HG03558 (cell line): ENCODE data around the gene CDC40.
A peak's percentile ranks its signal among the peaks of the same experiment; 100 is the strongest.
"Not testable (repeated sequence)": the region's sequence is repeated elsewhere in the genome, so short reads cannot be mapped to it uniquely, and the experiment has no call there.

Experiments used
- ATAC-seq: cut with Tn5 transposase; IDR thresholded peaks from one replicate; pipeline ENCODE4 v1.9.1; 2021; ENCODE audit warnings: moderate number of reproducible peaks; ENCODE audit not compliant: unreplicated experiment; ENCODE audit errors: extremely low read depth

The CDC40 gene

DNA sequence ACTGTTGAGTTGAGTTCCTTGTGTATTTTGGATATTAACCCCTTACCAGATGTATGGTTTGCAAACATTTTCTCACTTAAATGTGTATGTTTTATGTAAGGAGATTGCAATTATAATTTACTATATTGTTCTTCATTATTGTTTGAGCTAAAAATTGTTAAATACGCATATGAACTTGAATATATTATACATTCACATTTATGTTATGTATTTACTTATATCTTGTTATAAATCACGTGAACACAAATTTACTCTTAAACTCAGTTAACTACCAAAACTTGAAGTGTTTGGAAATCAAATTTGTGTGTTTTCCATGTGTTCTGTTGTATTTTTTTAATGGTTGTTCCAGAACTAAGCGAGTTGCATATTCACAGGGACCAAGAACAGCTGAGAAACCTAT lies 18.3 kb downstream of the CDC40 start:
- no peak for ATAC-seq

DNA sequence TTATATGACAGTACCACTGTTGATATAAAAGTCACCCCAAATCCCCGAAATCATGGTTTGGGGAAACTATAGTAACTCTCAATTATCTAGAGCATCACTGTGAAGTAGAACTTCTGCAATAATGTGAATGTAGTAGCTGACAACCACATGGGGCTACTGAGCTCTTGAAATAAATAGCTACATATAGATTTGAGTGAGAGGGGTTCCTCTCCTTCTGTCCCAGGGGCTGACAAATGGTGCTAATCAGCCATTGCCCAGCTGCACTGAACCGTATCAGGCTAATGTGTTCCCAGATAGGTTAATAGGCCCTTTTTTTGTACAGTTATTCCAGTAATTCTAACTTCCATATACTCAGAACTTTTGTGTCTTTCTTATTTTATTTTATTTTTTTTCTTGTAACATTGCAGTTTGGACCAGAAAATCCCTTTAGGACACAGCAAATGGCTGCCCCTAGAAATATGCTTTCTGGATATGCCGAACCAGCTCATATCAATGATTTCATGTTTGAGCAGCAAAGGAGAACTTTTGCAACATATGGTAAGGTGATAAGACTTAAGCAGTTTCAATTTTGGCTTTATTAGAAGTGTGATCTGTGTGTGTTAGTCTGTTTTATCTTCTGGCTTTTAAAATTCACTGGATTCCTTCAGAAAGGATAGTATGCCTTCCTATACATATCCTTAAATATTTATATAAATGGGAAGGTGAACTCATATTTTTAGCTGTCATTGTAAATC lies 21.1 kb downstream of the CDC40 start:
- ATAC-seq, result no peak

DNA sequence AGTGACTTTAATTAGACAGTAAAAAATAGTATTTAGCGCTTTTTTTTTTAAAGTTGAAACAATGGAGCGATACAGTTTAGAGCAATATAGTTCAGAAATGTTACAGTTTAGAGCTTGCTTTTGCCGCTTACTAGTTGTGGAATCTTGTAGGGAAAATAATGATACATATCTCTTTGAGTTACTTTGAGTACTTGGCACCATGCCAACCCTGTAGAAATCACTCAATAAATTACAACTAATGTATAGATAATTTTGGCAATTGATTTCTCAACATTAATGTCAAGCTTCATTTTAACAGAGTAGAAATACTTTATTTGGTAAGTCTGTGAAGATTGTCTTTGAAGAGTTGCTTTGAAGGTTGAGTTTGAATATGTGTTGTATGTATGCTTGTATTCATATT lies 27.4 kb downstream of the CDC40 start:
- ATAC-seq, result no peak

DNA sequence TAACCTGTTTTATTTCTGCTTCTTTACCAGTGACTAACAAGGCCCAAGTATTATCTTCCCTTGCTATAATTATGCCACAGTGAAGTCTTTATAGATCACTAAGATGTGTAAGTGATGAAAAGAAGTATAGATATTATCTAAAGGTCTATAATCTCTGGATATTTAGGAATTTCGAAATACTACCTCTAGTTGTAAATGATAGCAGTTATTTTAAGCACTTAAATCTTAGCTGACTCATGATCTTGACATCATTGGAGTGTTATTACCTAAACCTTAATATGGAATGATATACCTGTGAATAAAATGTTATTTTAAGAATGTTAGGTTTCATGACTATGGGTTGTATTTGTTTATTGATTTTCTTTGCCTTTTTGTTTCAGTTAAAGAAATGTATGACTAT lies 31.5 kb downstream of the CDC40 start:
- ATAC-seq, result no peak

DNA sequence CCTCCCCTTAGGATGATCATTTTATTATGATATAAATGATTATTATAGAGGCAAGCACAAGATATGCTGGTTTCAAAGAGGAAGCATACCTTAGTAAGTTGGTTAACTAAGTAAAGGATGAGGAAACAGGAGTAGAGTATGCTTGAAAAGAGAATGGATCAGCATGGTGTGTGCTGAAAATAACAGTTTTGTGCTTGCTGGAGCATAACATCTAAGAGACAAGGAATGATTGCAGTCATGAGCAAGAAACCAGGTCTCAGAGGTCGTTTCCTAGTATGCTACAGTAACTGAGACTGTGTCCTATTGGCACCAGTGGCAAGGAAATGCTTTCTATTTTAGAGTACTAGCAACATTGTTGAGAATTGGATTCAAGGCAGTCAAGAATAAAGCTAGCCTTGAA lies 34.1 kb downstream of the CDC40 start:
- ATAC-seq, result no peak

DNA sequence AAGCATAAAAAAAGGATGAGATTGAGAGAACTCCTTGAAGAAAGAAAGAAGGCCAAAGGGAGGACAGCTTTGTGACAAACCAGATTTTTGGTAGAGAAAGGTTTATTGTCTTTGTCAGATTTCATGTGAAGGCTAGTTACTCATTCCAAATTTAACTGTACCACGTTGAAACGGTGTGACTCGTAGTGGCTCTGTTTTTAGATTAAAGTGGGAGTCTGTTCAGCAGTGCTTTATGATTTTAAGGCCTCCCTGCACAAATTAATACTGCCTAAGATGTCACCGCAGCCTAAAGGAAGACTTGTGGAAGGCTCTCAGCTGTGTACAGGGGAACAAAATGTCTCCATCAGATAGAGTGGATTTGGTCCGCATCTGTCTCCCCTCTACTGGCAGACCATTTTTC lies 35.9 kb downstream of the CDC40 start:
- no peak for ATAC-seq

DNA sequence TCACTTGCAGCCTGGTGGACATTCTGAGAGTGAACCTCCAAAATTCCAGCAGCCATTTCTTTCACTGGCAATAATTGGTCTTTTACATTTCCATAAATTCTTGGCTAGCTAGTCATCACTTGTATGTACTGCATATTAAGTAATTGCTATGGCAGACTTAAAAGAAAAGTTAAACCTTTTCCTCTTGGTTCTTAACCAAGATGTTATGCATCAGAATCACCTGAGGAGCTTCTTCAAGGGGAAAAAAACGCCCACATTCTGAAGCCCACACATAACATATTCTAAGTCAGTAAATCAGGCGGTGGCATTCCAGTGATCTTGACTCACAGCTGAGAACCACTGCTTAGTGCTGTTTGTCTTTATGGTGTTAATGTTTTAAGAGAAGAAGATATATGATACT lies 37.0 kb downstream of the CDC40 start:
- no peak for ATAC-seq

DNA sequence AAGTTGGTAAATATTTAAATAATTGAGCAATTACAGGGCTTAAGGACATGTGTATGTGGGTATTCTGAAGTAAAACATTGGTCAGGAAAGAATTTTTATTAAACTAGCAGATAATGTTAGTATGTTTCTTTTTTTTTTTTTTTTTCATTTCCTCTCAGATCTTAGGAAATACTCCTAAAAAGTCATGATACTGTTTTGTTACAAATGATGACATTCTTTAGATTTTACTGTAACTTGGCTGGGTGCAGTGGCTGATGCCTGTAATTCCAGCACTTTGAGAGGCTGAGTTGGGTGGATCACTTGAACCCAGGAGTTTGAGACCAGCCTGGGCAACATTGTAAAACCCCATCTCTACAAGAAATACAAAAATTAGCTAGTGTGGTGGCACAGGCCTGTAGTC lies 41.5 kb downstream of the CDC40 start:
- no peak for ATAC-seq

DNA sequence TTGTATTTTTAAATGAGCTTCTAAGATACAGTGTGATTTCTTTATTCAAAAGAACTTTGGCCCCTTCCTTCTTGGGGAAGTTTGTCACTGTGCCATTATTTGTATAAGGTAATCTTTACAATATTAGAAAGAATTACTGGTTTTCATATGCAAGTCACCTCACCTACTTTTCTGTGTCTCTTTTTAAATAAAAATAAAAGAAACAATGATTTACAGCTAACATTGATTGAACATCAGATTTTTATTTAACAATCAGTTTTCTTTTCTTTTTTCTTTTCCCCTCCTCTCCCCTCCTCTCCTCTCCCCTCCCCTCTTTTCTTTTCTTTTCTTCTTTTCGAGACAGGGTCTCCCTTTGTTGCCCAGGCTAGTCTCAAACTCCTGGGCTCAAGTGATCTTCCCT lies 46.0 kb downstream of the CDC40 start:
- ATAC-seq, result no peak

DNA sequence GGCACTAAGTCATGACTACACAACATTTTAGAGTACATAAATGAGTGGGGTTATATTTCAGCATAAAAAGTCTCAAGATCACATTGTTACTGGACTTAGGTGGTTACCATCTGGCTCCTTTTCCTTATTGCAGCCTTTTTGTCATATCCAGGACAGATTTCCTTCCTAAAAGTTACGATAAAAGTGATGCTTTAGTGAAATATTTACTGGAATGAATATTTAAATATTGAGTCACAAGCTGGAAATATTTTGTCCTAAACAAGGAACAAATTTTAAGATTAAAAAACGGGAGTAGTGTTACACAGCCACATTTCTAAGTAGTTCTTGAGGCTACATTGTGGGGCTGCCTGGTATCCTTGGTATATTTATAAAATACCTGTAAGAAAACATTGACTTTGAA lies 52.2 kb downstream of the CDC40 start:
- no peak for ATAC-seq

DNA sequence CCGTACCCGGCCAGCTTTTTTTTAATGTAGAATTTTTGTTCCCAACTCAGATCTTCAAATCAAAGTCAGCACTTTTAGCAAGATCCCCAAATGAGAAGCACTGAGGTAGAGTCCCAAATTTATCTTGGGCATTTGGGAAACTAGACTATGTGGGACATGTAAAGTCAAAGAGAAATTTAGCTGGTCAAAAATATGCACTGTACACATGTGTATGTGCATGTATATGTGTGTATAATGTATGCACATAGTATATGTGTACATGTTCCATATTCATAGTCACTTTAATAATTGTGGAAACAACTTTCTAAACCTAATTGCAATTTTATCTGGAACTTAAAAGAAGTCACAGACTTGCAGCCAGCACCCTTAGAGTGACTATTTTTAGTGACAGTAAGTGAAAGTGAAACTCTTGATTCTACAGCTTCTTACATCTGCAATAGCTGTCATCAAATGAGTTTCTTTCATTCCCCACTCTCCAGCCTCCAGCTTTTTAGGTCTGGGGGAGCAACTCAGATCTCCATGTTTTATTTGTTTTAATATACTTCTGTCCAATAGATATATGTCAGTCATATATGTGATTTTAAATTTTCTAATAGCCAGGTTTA lies 53.6 kb downstream of the CDC40 start:
- ATAC-seq, result peak; percentile 94

DNA sequence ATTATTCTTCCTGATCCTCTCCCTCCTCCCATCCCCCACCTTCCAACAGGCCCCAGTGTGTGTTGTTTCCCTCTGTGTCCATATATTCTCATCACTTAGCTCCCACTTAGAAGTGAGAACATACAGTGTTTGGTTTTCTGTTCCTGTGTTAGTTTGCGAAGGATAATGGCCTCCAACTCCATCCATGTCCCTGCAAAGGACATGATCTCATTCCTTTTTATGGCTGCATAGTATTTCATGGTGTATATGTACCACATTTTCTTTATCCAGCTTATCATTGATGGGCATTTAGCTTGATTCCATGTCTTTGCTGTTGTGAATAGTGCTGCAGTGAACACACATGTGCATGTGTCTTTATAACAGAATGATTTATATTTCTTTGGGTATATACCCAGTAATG lies 55.8 kb downstream of the CDC40 start:
- not testable (repeated sequence) for ATAC-seq

DNA sequence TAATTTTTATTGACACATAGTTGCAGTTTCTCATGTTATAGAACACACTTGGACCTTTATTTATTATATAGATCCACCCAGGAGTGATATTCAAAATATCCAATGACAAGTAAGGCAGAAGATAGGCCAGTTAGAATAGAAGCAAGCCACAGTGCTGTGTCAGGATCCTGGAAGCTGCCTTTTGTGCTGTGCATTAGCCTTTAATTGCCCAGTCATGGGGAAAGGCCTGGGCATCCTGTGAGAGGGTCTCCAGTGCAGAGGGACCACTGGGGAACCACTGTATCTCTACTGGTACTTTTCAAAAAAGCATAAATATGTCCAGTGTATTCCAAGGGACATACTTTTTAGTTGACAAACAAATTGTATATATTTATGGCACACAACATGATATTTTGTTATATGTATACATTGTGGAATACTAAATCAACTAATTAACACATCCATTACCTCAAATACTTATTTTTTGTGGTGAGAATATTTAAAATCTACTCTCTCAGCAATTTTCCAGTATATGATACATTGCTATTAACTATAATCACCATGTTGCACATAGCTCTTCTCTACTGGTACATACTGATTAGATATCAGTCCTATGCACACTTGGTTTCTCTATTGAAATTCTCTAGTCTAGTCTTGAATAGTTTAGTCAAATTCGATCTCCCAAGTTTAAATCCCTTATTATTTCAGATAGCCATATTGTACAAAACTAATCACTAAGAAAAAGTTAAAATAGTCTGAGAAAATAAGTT lies 59.5 kb downstream of the CDC40 start:
- ATAC-seq, result no peak

DNA sequence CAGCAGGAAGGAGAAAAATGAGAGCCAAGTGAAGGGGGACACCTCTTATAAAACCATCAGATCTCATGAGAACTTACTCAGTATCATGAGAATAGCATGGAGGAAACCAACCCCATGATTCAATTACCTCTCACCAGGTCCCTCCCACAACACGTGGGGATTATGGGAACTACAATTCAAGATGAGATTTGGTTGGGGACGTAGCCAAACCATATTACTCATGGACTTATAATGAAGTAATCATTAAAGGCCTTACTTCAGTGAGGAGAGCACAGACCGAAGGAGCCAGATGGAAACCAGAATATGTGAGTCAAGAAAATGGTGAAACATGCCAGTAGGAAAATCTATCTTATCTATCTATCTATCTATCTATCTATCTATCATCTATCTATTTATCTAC lies 64.4 kb downstream of the CDC40 start:
- ATAC-seq, result not testable (repeated sequence)

DNA sequence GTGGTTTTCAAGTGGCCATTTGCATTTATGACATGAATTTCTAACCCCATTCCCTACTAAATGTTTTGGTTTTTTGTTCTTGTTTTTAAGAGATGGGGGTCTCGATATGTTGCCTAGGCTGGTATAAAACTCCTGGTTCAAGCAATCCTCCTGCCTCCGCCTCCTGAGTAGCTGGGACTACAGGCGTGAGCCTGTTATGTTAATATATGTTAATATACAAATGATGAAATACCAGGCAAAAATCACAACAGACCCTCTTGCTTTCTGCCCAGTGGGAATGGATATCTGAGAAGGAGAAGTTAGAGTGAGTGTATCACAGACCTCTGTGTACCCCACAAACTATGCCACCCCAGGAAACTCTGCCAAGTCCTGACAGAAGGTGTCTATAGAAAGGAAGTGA lies 66.2 kb downstream of the CDC40 start:
- ATAC-seq, result no peak

DNA sequence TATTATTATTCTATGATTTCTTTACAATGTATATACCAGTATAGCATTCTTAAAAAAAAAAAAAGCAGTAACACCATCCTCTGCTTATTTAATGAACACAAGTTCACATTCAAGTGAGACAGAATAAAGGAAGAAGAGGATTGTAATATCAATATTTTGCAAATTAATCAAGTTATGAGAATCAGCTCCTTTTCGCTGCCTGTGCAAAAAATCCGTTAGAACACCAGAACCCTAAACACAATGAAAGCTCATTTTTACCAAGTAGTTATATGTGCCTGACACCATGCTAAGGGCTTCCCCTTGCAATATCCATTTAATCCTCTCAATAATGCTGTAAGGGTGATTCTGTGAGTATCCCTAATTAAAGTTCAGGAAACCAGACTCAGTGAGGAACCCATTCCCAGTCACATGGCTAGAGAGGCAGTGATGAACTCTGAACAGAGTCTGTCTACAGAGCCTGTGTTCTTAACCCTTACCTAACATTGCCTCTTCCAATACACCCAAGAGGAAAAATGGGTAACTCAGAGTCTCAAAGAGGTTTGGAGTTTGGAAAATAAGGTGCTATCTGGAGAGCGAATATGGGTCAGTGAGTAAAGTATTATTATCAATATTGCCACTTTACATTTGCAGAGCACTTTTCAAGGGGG lies 66.8 kb downstream of the CDC40 start:
- no peak for ATAC-seq

DNA sequence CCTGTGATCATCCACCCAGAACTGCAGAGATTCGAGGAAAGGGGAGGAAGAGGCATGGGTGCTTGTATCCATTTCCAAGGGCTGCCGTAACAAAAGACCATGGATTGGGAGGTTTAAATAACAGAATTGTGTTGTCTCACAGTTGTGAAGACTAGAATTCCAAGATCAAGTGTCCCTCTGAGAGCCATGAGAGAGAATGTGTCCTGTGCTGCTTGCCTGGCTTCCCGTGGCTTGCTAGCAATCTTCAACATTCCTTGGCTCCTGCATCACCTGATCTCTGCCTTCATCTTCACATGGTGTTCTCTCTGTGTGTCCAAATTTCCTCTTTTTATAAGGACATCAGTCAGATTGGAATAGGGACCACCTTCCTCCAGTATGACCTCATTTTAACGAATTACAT lies 69.8 kb downstream of the CDC40 start:
- ATAC-seq, result no peak

DNA sequence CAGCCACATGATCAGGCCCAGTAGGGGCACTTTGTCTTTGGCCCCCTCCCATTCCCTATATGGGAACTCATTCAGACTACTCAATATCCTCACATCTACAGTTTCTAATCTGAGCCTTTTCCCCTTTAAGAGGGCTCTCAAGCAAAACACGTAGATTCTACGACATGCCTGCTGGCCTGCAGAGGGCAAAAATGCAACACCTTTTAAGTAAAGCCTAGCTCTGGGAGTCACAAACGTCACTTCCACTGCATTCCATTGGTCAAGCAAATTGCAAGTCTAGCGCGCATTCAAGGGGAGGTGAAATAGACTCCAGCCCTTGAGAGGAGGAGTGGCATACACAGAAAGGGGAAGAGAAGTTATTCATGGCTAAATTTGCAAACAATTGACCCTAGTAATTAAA lies 70.6 kb downstream of the CDC40 start:
- no peak for ATAC-seq

DNA sequence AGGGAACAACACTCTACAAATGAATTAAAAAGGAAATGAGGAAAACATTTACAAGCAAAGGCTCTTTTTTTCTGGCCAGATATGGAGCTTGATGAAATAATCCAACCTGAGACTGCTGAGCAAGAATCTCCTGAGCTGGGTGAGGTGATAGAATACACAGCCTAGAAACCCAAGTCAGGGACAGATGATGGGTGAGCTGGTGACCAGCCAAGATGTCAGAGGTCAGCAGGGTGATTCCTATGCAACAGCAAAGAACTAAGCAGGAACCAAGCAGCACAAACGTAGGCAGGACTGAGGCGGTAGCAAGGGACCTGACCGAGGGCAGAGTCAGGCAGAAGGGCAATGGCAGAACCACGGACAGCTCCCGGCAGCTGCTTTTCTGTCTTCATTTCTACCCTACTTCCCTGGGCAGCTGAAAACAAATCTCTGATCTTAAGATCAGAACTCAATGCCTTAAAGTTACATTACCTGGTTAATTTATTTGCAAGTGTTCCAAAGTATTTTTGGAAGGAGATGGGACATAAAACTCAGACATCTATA lies 75.1 kb downstream of the CDC40 start:
- no peak for ATAC-seq

DNA sequence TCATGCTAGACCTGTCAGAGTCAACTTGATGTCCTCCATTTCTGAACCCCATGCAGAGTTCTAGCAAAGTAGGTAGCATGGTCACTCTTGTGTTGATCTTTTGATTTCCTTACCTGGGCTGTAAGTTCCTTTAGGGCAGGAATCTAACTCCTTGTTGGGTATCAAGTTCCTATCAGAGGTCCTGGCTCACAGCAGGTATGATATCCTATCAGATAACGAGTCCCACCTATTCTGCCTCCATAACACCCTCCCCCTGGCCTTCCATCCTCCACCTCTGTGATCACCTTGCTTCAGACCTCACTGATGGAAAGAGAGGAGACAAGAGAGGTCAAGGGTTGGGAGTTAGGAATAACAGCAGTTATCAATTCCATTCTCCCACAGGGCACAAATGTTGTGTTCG lies 76.1 kb downstream of the CDC40 start:
- no peak for ATAC-seq

DNA sequence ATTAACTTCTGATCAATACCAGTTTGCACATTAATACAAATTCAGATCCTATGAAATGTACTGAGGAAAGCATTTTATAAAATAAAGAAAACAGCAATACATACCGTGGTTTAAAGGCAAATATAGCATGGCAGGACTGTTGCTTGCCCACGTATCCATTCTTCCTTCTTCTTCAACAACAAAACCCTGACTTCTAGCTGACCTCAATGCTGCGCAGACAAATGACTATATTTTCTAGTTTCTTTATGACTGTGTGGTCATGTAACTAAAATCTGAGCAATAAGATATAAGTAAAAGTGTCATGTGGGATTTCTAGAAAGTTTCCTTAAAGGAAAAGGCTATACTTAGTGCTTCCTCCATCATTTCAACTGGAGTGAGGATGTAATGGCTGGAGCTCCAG lies 85.0 kb downstream of the CDC40 start:
- no peak for ATAC-seq
